Embryonic facial prominence (tissue), 1 donor: ENCODE results near the gene ZNF581.

Experiments
- DNase-seq: peaks from one replicate; pipeline ENCODE4 v3.0.0-alpha.2; 2016; ENCODE audit errors: extremely low spot score

The ZNF581 gene

DNA sequence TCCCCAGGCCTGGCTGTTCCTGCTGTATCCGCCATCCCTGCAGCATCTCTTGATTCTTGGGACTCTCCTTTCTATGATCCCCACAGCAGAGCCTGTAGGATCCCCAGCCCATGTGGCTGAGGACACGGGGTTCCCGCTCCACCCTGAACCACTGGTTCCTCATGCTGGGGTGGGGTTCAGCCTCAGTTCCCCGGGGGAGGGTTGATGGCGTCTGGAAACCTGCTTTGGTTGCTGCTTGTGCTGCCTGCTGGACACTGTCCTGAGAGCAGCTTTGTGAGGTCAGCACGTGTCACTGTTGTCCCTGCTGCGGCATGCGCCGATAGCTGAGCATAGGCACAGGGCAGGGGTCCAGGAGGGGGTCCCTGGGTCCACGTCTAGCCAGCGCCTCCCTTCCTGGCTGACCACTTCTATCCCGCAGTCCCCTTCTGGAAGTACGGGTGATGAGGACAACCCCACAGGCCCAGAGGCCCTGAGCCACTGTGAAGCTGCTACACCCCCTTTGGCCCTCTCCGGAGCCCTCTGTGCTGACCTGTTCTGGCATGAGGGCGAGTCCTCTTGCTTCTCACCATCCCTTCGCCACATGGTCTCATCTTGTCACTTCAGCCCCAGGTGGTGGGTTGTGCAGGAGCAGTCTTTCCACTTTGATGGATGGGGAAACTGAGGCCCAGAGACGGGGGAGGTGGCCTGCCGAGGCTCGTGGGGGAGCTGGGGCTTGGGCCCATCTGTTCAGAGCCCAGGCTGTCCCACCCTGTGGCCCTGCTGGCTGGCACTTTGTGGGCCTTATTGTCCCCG lies 37.1 kb downstream of the ZNF581 start:
- DNase-seq, result no peak

DNA sequence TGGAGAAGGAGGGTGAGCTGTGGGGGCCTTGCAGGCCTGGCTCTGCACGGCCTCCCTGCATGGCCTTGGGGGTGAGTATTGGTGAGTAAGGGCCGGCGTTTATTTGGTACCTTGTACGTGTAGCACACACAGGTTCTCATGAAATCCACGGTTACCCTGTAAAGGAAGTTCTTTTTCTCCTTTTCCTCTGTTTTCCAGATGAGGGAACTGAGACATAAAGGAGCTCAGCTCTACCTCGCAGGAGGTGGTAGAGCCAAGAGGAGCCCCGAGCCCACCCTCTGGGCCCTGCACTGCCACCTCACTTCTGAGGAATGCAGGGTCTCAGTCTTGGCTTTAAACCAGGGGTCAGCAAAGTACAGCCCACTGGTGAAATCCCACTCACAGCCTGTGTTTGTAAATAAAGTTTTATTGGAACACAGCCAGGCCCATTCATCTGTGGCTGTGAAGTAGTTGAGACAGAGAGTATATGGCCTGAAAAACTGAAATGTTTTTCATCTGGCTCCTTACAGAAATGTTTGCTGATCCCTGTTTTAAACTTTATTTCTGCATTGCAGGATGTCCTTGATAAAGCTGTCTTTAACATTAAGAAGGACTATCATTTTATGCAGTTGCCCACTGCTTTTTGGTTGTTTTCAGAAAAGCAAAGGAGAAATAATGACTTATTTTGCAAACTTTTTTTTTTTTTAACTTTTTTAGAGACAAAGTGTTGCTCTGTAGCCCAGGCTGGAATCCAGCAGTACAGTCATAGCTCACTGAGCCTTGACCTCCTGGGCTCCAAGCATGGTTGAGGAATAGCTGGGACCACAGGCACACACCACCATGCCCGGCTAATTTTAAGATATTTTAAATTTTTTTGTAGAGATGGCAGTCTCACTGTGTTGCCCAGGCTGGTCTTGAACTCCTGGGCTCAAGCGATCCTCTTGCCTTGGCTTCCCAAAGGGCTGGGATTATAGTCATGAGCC lies 38.0 kb downstream of the ZNF581 start:
- no peak for DNase-seq

DNA sequence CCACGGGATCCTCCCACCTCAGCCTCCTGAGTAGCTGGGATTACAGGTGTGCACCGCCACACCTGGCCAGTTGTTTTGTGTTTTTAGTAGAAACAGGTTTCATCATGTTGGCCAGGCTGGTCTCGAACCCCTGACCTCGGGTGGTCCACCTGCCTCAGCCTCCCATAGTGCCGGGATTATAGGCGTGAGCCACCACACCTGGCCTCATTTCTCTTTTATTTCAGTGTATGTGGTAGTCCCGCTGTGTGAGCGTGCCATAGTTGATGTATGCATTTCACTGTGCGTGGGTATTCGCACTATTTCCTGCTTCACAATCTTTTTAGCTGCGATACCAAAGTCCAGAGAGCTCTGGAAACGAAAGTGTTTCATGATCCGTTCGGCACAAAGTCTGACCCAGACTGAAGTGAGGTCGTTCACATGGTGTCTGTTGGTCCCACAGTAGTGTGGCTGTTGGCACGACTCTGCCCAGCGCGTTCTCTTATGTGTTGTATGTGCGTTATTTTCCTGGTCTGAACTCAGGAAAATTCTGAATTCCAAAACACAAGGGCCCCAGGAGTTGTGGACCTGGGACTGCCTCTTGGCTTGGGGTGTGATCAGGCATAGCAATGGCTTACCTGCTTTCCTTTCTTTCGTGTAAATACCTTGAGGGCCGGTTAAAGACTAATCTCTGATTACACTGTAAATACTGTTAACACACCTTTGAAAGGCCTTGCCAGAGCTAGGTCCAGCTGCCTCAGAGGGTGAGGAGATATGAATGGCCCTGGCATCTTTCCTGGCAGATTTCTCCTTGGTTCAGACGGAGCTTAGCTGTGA lies 40.2 kb downstream of the ZNF581 start:
- no peak for DNase-seq

DNA sequence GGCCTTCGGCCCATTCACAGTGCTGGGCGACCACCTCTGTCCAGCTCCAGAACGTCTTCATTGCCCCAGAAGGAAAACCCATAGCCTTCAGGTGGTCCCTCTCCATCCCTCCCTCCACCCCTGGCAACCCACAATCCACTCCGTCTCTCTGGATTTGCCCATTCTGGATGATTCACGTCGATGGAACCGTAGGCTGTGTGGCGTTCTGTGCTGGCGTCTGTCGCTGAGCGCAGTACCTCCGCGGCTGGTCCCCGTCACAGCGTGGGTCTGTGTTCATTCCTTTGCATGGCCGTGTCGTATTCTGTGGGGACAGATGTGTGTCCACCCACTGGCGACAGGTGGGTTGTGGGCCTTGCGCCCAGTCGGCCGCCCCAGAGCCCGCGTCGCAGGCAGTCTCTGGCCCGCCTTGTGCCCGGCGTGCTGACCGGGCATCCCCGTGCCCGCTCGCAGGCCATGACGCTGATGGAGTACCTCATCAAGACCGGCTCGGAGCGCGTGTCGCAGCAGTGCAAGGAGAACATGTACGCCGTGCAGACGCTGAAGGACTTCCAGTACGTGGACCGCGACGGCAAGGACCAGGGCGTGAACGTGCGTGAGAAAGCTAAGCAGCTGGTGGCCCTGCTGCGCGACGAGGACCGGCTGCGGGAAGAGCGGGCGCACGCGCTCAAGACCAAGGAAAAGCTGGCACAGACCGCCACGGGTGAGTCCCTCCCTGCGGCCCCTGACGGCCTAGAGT lies 41.7 kb downstream of the ZNF581 start:
- no peak for DNase-seq

DNA sequence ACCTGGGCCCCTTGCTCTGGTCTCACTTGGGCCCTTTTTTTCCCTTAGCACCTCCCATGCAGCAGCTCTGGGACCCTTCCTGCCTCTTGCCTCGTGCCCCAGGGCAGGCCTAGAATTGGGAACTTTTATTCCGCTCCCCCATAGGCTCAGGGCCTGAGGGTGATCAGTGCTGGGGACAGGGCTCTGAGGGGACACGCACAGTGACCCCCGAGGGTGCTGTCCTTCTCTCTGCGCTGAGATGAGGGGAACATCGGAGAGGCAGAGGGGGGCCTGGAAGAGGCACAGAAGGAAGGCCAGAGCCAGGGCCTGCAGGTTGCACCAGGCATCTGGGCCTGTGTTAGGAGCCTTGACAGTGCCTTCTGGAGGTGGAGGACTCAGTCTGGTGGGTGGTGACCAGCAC lies 42.3 kb downstream of the ZNF581 start:
- DNase-seq, result no peak

DNA sequence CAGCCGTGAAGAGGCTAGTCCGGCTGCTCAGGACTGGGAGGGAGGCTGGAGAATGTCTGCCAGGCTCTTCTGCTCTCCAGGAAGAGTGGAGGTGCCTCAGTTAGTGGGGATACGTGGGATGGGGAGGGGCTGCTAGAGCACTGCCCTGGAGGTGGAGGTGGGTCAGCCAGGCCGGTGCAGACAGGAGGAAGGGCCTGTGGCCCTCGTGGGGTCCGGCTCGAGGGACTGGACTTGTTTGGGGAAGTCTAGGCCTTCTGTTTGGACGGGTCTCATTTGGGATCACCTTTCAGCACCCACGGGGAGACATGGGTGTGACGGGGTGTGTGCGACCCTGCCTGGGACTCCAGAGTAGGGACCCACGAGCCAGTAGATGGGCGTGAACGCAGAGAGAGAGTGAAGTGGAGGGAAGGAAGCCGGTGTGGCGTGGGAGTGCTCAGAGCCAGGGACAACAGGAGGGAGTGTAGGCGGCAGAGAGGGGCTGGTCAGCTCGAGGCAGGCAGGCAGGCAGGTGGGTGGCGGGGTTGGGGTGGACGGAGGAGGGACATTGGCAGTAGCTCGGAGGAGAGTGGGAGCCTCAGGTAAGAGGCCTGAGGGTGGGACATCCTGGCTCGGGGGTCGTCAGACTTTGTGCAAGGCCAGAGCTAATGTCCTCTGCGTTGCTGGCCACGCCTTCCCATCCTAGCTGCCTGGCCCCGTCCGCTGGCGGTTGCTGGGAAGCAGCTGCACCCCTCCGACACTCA lies 43.0 kb downstream of the ZNF581 start:
- no peak for DNase-seq

DNA sequence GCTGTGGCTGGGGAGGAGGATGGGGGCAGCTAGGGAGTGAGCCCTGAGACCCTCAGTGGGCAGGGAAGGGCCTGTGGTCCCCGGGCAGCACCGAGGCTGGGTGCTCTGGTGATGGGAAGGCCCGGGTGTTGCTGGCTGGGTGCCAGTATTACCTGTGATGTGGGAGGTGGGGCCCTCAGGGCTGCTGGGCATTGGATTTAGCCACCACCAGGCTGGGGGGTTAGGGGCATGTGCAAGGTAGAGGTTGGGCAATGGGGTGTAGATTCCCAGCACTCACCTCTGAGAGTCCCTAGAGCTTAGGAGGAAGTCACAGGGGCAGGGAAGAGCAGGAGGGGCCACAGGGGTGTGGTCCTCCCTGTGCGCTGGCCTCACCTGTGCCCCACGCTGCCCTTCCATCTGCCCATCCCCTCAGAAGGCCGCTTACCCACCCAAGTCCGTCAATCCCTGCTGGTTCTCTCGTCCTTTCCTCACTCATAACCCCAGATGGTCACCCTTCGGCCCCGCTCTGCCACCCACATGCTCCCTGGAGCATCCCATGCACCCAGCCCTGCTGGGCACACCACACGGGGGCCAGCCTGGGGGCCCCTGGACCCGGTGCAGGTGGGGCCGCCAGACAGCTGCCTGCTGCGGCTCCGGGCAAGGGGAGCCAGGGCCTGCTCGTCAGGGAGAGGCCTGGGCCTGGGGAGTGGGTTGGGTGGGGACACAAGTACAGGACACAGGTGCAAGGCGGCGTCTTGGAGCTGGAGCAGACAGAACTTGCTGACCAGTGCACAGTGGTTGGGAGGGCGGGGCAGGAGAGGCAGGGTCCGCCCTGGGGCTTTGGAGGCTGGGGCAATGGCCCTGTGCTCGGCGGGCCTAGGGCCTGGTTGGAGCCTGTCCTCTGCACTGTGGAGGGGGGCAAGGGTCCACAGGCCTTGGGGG lies 44.1 kb downstream of the ZNF581 start:
- no peak for DNase-seq

DNA sequence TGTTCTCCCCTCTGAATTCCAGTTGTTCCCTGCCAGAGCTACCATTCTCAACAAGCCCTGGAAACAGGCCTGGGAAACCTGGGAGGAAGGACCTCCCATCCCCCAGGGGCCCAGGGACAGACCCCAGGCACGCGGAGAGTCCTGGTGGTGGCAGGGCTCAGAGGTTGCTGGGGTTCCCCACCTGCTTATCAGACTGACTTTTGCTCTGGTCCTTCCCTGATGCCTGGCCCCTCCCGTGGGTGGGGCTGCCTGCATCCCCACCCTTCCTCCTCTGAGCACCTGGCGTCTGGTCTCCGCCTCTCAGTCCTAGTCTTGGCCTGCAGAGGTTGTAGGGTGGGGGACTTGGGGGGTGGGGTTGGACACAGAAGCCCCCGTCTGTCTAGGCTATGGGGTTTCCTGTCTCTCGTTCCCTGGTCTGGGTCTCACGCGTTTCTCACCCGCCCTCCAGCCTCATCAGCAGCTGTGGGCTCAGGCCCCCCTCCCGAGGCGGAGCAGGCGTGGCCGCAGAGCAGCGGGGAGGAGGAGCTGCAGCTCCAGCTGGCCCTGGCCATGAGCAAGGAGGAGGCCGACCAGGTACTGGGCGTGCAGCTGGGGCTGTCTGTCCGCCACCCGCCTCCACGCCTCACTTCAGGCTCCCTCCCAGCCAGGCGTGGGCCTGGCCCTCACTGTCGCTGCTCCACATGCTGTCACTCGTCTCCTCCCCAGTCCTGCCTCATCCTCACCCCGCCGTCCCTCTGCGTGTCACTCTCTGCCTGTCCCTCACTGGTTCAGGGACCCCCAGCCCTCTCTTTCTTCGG lies 45.2 kb downstream of the ZNF581 start:
- no peak for DNase-seq

DNA sequence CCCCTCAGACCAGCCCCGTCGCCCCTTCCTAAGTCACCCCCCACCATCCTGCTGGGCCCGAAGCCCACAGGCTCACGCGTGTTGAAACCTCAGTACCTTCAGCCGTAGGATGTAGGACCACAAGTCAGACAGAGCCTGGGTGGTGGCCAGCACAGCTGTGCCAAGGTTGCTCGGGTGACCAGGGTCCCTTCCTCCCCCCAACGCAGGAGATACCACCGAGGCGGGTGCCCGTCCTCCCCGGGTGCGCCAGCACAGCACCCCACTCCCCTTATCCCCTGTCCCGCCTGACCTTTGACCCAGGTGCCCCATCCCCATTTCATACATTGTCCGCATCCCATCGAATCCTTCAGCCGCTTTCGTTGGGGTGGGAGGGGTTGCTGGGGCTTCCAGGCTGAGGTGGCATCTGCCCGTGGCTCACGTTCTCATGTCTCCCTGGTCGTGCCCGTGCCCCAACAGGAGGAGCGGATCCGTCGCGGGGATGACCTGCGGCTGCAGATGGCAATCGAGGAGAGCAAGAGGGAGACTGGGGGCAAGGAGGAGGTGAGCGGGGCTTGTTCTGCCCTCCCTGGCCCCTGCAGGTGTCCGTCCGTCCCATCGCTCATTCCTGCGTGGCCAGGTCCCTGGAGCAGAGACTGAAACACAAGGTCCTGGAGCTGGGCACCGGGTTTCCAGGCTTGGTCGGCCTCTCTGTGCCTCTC lies 46.1 kb downstream of the ZNF581 start:
- DNase-seq, result no peak

DNA sequence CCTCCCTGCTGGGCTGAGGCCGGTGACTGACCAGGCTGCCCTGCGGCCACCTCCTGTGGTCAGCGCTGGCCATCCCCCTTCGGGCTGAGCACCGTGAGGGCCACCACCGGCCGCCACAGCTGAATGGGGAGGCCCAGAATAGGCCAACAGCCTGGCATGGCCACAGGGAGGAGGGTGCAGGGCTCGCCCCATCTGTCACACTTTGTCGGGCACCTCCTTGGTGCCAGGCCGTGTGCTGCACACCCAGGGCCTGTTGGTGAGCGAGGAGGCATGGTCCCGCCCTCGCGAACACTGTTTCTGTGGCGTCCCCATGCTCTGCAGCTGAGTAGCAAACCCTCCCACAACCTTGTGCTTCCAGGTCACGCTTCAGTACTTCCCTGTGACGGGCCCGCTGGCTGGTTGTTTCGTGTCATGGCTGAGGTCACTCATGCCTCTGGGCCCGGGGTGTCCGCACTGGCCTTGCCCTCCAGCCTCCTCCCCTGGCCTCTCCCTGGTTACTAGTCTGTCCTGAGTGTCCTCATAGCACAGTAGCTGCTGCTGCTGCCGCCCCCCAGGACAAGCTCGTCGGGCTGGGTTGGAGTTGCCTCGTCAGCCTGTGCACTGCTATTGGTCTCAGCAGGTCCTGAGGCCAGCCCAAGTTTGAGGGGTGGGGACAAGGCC lies 46.8 kb downstream of the ZNF581 start:
- DNase-seq, result no peak

DNA sequence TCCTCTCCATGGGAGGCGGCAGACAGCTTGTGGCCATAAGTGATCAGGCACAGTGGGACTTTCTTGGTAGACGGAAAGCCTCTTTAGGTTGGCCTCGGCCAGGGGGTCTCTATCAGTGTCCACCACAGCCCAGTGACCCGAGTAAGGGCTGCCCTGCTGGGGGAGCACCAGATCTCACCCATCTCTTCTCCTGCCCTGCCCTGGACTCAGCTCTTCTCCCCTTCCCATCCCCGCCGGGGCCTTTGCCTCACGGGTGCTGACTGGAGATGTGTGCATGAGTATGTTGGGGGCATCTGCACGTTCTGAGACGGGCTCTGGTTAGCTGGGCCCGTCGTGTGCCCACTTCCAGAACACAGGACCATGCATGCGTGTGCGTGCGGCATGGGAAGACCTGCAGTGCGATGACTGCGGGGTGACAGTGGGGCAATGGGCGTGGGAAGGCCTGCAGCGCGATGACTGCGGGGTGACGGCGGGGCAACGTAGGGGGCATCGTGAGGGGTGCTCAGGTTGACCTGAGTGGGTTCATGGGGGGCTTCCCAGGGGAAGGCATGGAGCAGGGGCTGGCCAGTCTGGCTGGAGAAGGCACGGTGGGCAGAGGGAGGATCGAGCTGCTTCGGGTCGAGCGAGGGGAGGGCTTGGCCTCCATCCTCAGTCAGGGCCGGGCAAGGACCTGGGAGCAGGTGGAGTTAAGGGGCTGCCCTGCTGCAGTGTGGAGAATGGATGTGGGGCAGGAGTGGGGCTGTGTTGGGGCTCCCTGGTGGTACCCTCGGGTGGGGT lies 47.5 kb downstream of the ZNF581 start:
- DNase-seq, result no peak

DNA sequence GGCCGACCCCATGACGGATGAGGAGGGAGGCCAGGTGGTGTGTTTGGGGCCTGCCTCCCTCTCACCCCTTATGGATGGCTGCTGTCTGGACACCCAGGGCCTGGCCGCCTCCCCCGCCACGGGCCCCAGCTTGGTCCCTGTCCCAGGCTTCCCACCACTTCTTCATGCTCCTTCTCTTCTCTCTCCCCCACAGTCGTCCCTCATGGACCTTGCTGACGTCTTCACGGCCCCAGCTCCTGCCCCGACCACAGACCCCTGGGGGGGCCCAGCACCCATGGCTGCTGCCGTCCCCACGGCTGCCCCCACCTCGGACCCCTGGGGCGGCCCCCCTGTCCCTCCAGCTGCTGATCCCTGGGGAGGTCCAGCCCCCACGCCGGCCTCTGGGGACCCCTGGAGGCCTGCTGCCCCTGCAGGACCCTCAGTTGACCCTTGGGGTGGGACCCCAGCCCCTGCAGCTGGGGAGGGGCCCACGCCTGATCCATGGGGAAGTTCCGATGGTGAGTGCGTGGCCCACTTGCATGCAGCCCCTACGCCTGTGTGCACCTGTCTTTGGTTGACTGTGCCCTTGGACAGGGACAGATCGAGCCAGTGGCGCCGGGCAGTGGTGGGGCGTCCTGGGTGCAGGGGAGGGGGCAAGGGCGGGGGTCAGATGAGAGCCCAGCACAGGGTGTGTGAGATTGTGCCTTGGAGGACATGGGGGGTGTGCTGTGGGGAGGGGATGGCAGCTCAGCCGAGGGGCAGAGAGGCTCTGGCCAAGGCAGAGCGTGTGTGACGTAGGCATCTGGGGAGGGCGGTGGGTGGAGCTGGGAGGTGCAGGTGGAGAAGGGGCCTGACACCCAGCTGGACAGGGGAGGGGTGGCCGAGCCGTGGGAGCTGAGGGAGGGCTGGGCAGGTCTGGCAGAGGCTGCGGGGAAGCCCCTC lies 48.4 kb downstream of the ZNF581 start:
- no peak for DNase-seq

DNA sequence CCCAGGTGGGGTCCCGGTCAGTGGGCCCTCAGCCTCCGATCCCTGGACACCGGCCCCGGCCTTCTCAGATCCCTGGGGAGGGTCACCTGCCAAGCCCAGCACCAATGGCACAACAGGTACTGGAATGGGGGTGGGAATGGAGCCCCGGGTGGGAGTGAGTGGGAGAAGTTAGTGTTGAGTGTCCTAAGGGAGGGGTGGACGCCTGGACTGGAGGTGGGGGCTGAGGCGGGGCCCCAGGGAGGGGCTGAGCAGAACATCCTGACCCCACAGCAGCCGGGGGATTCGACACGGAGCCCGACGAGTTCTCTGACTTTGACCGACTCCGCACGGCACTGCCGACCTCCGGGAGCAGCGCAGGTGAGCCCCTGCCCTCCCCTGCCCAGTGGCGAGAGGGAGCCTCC lies 49.2 kb downstream of the ZNF581 start:
- no peak for DNase-seq

DNA sequence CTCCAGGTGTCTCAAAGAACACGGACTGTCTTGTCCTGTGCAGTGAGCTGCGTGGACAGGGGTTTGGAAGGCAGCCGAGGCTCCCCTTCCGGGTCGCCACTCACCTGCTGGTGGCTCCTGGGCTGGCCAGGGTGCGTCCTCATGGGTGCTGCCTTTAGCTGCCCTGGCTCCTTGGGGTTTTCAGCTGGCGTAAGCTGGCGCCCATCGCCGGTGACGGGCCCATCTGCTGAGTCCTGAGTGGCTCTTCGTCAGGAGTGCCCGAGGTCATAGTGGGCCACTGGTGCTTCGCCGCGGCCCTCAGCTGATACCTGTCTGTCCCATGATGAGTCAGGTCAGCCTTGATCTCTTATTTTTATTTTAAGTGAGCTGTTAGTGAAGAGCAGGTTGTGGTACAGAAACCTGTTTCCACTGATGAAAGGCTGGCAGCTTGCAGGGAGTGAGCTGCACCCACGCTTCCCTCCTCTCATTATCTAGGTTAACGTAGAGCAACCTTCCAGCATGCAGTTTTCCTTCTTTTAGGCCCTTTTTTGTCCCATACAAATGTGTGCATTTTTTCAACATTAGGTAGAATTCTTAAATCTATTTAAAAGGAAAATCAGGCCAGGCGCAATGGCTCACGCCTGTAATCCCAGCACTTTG lies 50.0 kb downstream of the ZNF581 start:
- DNase-seq, result no peak

DNA sequence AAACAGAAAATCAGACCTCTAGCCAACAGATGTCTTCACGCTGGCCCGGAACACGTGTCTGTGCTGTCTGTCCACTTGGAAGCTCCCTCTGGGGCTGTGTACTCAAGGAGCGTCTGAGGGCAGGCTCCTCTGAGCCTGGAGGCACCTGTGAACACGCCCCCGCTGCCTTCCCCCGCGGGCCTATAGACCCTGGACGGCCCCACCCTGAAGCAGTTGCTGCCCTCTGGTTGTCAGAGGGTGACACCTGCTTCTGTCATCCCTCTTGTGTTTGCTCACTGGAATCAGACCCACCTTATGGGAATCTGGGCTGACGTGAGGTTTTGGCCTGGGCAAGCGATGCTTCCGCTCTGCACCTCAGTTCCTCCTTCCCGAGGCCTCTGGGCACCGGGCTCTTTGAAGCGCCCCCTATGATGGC lies 50.8 kb downstream of the ZNF581 start:
- no peak for DNase-seq
